HG03342 (cell line): ENCODE data around the gene PIGL.

Experiments used
- ATAC-seq: cut with Tn5 transposase; IDR thresholded peaks from one replicate; pipeline ENCODE4 v1.9.1; 2021; ENCODE audit warnings: mild to moderate bottlenecking, moderate library complexity; ENCODE audit not compliant: unreplicated experiment

PIGL gene

DNA sequence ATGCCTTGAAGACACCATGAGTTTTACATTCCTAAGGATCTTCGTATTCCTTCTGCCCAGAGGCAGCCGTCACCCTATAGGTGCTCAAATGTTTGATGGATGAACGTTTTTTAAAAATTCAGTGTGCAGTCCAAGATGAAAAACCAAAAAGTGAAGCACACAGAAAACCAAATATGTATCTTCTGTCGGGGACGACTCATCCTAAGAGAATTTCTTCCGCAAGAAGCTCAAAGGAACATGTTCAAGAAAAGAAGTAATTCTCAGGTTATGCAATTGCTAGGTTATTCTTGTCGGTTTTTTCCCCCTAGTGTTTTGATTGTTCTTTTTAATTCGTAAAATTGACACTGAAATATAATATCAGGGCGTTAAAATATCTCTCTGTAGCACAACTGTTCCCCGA is 134.8 kb downstream of the PIGL start:
- no peak for ATAC-seq

GRCh38 chr17:16352303-16352666 is 135.3 kb downstream of the PIGL start:
- no peak for ATAC-seq

- ATAC-seq = peak; percentile 50
Observed at GRCh38 chr17:16352667-16353316, 135.8 kb downstream of the PIGL start.

GRCh38 chr17:16353317-16354174 is 136.5 kb downstream of the PIGL start, which contains the start of gene CENPV:
TSS of gene CENPV (minus strand) at chr17:16353469. CDS start at chr17:16353436, 33 bp downstream.
- ATAC-seq = peak; percentile 74

GRCh38 chr17:16354585-16354984 is 137.6 kb downstream of the PIGL start:
- ATAC-seq = no peak

GRCh38 chr17:16358394-16358793 is 141.4 kb downstream of the PIGL start:
- no peak for ATAC-seq

DNA sequence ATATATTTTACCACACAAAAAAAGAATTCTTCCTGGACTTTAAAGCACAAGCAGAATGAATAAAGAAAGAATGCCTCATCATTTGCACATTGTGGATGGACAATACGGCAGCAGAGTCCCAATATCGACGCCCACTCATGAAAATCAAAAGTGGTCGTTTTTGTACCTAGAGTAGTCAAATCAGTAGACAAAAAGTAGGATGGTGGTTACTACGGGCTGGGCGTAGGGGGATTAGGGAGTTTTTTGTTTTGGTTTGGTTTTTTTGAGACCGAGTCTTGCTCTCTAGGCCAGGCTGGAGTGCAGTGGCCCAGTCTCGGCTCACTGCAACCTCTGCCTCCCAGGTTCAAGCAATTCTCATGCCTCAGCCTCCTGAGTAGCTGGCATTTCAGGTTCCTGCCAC is 144.9 kb downstream of the PIGL start:
- ATAC-seq = no peak

GRCh38 chr17:16363749-16364536 is 146.9 kb downstream of the PIGL start:
- ATAC-seq = peak; percentile 71

GRCh38 chr17:16364625-16365024 is 147.6 kb downstream of the PIGL start:
- ATAC-seq = no peak

- no peak for ATAC-seq
Observed at GRCh38 chr17:16371742-16372141, 154.7 kb downstream of the PIGL start.

DNA sequence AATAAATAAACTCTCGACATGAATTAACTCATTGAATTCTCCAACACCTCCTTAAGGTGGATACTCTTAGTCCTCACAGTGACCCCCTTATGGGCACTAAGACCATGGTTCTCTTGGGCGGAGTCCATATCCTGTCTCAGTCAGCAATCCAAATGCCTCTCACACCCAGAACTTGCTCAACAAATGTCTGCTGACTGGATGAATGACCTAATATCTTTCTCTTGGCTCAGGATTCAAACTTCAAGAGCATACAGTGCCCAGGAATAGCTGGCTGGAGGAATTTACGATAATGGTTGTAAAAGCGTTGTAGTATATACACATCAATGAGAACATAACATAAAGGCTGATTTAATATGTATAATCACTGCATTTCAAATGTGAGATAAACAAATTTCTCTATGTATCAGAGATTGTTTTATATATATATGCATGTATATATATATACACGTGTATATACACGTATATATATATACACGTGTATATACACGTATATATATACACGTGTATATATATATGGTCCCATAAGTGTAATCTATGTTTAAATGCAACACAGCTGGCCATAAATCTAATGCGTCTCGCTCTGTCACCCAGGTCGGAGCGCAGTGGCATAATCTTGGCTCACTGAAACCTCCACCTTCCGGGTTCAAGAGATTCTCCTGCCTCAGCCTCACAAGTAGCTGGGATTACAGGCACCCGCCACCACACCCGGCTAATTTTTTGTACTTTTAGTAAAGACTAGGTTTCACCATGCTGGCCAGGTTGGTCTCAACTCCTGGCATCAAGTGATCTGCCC is 157.3 kb downstream of the PIGL start:
- no peak for ATAC-seq
